ENCODE measurements around the gene FOXP1.
"Not testable (repeated sequence)": the region's sequence is repeated elsewhere in the genome, so short reads cannot be mapped to it uniquely, and the experiment has no call there.

The FOXP1 gene

DNA sequence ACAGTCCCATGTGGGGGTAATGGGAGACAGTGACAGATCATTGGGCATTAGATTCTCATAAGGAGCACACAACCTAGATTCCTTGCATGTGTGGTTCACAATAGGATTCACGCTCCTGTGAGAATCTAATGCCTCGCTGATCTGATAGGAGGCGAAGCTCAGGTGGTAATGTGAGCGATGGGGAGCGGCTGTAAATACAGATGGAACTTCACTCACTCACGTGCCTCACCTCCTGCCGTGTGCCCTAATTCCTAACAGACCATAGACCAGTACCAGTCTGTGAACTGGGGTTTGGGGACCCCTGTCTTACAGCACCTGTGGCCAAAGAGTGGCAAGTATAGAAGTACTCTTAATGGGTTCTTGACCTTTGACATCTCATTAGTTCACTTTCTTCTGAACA is 554.7 kb downstream of the FOXP1 start:
- no peak for ATAC-seq (replicated peaks; ENCODE audit: extremely low read depth, poor library complexity, severe bottlenecking)
- peaks cover 33% of the 10 kb centered on the region for H3K36me3 Mint-ChIP-seq (ENCODE audit: insufficient read depth)
- no peak overlapping the region for H3K27ac Mint-ChIP-seq (ENCODE audit: low read depth)
- H3K4me1 Mint-ChIP-seq = peaks cover 63% of the 10 kb centered on the region
- no peak overlapping the region for H3K4me3 Mint-ChIP-seq
- H3K27me3 Mint-ChIP-seq = no peaks in the 10 kb centered on the region
- no peaks in the 10 kb centered on the region for H3K9me3 Mint-ChIP-seq
- DNase-seq (ENCODE audit: low spot score in 2 of 2) = no peak

DNA sequence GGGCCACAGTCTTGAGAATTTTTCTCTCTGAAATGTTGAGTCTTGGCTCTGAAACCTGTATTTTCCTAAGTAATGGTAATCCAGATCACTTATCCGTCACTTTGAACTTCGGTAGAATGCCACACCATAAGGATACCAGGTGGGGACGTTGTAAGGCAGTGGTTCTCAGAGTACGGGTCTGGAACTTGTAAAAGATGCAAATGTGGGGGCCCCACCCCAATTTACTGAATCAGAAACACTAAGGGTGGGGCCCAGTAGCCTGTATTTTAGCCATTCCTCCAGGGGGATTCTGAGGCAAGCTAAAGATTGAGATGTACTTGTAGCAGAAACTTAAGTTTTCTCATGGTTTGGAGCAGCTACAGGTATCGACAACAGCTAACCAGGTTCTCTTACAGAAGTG is 555.3 kb downstream of the FOXP1 start:
- Mint-ChIP-seq H3K27ac (ENCODE audit: low read depth) (no peak overlapping the region), H3K27me3 (no peaks in the 10 kb centered on the region), H3K9me3 (no peaks in the 10 kb centered on the region), H3K4me3 (no peak overlapping the region), H3K4me1 (peaks cover 66% of the 10 kb centered on the region), H3K36me3 (ENCODE audit: insufficient read depth) (peaks cover 29% of the 10 kb centered on the region)
- no peak for DNase-seq (ENCODE audit: low spot score in 2 of 2)
- ATAC-seq (replicated peaks; ENCODE audit: extremely low read depth, poor library complexity, severe bottlenecking) = no peak

DNA sequence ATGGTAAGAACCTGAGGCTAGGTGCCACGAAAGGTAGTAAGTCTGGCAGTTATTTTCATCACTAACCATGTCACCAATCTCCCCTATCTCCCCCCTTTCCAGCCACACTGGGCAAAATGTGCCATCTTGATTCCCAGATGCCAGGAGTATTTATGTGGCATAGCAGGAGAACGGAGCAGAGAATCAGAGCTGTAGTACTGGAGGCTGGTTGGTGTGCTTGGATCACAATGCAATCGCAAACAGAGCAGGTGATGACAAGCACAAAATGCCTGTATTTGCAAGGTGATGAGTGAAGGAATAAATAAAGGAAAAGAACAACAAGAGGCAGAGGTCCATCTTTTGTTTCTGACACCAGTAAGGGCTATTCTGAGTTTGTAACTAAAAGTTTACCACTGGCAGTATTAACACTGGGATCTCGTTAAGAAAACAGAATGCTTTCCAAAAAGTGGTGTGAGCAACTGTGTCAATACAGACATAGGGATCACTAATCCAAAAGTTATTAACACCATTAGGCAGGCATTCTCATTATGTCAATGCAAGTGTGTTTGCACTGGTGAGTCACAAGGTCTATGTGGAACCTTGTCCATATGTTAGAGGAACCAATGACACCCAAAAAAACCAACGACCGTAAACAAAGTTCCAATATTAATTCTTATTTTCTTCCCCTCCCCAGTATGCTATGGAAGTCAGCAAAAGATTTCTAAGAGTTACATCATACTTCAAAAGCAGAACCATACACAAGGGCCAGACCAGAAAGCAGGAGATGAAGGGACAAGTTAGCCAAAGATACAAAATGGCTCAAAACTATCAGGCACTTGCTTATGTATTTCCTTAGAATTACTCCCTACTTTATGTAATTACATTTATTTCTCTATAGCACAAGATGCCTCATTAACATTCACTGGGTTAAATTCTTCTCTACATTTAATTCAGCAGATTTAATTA is 556.6 kb downstream of the FOXP1 start:
- ATAC-seq (replicated peaks; ENCODE audit: extremely low read depth, poor library complexity, severe bottlenecking) (no peak), DNase-seq (ENCODE audit: low spot score in 2 of 2) (no peak)
- Mint-ChIP-seq H3K27me3 (no peaks in the 10 kb centered on the region), H3K4me1 (peaks cover 63% of the 10 kb centered on the region), H3K27ac (ENCODE audit: low read depth) (no peak overlapping the region), H3K4me3 (no peak overlapping the region), H3K9me3 (no peaks in the 10 kb centered on the region), H3K36me3 (ENCODE audit: insufficient read depth) (peaks cover 27% of the 10 kb centered on the region)

GRCh38 chr3:71025516-71025915 is 558.0 kb downstream of the FOXP1 start:
- peaks cover 60% of the 10 kb centered on the region for H3K4me1 Mint-ChIP-seq
- H3K9me3 Mint-ChIP-seq = no peaks in the 10 kb centered on the region
- no peak overlapping the region for H3K4me3 Mint-ChIP-seq
- H3K36me3 Mint-ChIP-seq (ENCODE audit: insufficient read depth) = peaks cover 16% of the 10 kb centered on the region
- H3K27ac Mint-ChIP-seq (ENCODE audit: low read depth) = peak overlapping the region; percentile 33
- DNase-seq (ENCODE audit: low spot score in 2 of 2) = no peak
- no peak for ATAC-seq (replicated peaks; ENCODE audit: extremely low read depth, poor library complexity, severe bottlenecking)
- H3K27me3 Mint-ChIP-seq = no peaks in the 10 kb centered on the region

DNA sequence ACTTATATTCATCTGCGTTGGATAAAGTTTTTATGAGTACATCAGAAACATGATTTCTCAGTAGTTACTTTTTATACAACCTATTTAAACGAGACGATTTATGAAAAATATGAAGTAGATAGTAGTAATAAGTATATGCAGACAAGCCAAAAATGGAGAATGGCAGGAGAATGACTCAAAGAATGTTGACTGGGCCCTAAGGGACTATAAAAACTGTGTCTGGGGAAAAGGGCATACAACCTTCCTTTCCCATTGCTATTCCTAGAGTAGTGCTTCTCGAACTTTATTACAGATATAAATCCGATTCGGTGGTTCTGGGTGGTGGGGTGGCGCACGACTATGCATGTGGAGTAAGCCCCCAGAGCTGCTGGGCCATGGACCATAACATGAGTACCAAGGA is 558.5 kb downstream of the FOXP1 start:
- ATAC-seq (replicated peaks; ENCODE audit: extremely low read depth, poor library complexity, severe bottlenecking) (no peak), DNase-seq (ENCODE audit: low spot score in 2 of 2) (no peak)
- H3K36me3 Mint-ChIP-seq (ENCODE audit: insufficient read depth) = peaks cover 13% of the 10 kb centered on the region
- H3K4me3 Mint-ChIP-seq = no peak overlapping the region
- H3K27ac Mint-ChIP-seq (ENCODE audit: low read depth) = peak overlapping the region; percentile 33
- no peaks in the 10 kb centered on the region for H3K9me3 Mint-ChIP-seq
- H3K27me3 Mint-ChIP-seq = no peaks in the 10 kb centered on the region
- peaks cover 56% of the 10 kb centered on the region for H3K4me1 Mint-ChIP-seq

- Mint-ChIP-seq H3K4me3 (no peak overlapping the region), H3K27me3 (no peaks in the 10 kb centered on the region), H3K36me3 (ENCODE audit: insufficient read depth) (peaks cover 11% of the 10 kb centered on the region), H3K27ac (ENCODE audit: low read depth) (peak overlapping the region; percentile 9), H3K4me1 (peaks cover 57% of the 10 kb centered on the region), H3K9me3 (no peaks in the 10 kb centered on the region)
- DNase-seq (ENCODE audit: low spot score in 2 of 2) = no peak
- ATAC-seq (replicated peaks; ENCODE audit: extremely low read depth, poor library complexity, severe bottlenecking) = no peak
These were observed 560.8 kb downstream of the FOXP1 start for GRCh38 chr3:71022551-71023335.

DNA sequence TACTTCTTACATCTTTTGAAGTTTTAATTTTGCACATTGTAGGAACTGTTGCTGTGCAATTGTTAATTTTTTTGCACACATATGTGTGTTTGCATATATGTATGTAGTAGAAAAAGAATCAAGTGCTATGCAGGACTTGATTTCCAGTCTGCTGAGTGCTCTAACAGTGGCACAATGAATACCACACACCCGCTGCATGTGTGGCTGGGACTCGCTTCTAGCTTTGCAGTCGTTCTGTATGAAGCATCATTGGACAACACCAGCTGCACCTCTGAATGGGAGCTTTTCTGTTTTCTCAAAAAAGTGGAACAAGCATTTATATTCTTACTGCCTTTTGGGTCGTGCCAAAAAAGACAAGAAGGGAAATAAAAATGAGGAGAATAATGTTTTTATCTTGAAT is 564.7 kb downstream of the FOXP1 start:
- ATAC-seq (replicated peaks; ENCODE audit: extremely low read depth, poor library complexity, severe bottlenecking) (no peak), DNase-seq (ENCODE audit: low spot score in 2 of 2) (no peak)
- no peak overlapping the region for H3K4me3 Mint-ChIP-seq
- peaks cover 20% of the 10 kb centered on the region for H3K36me3 Mint-ChIP-seq (ENCODE audit: insufficient read depth)
- H3K4me1 Mint-ChIP-seq = peaks cover 38% of the 10 kb centered on the region
- H3K27me3 Mint-ChIP-seq = no peaks in the 10 kb centered on the region
- no peaks in the 10 kb centered on the region for H3K9me3 Mint-ChIP-seq
- peak overlapping the region; percentile 22 for H3K27ac Mint-ChIP-seq (ENCODE audit: low read depth)

DNA sequence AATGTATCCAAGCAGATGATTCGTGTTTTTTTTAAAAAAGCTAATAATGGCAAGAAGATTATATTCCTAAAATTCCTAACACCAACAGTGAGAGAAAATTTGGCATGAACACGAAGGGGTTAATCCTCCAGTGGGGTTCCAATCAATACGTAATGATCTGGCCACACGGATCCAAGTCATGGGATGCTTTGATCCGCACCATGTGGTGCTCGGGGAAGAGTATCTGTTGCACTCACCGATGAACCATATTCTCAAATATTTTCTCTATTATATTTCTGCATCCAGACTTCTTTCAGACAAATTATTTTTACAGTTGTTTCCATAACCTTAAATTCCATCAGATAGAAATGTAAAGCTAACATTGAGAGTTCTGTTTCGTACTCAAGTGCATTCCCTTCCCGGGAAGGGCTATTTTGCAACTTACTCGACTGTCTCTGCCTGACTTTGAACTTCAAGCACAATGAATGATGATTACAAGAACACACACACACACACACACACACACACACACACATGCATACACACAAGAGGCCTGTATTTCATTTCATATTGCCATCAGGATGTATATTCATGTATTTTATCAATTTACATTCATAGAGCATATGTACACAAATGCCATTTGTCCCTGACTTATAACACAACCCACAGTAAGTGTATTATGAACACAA is 567.2 kb downstream of the FOXP1 start:
- H3K27me3 Mint-ChIP-seq = no peaks in the 10 kb centered on the region
- H3K36me3 Mint-ChIP-seq (ENCODE audit: insufficient read depth) = peaks cover 17% of the 10 kb centered on the region
- ATAC-seq (replicated peaks; ENCODE audit: extremely low read depth, poor library complexity, severe bottlenecking) (no peak), DNase-seq (ENCODE audit: low spot score in 2 of 2) (no peak)
- H3K4me1 Mint-ChIP-seq = peaks cover 41% of the 10 kb centered on the region
- no peak overlapping the region for H3K4me3 Mint-ChIP-seq
- peak overlapping the region; percentile 70 for H3K27ac Mint-ChIP-seq (ENCODE audit: low read depth)
- no peaks in the 10 kb centered on the region for H3K9me3 Mint-ChIP-seq

DNA sequence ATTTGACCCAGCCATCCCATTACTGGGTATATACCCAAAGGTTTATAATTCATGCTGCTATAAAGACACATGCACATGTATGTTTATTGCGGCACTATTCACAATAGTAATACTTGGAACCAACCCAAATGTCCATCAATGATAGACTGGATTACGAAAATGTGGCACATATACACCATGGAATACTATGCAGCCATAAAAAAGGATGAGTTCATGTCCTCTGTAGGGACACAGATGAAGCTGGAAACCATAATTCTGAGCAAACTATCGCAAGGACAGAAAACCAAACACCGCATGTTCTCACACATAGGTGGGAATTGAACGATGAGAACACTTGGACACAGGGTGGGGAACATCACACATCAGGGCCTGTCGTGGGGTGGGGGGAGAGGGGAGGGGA is 568.9 kb downstream of the FOXP1 start:
- not testable (repeated sequence) for H3K27me3 Mint-ChIP-seq; DNase-seq (ENCODE audit: low spot score in 2 of 2); H3K4me3 Mint-ChIP-seq; H3K9me3 Mint-ChIP-seq; ATAC-seq (replicated peaks; ENCODE audit: extremely low read depth, poor library complexity, severe bottlenecking); H3K27ac Mint-ChIP-seq (ENCODE audit: low read depth)
- Mint-ChIP-seq H3K4me1 (peaks cover 46% of the 10 kb centered on the region), H3K36me3 (ENCODE audit: insufficient read depth) (peaks cover 20% of the 10 kb centered on the region)

DNA sequence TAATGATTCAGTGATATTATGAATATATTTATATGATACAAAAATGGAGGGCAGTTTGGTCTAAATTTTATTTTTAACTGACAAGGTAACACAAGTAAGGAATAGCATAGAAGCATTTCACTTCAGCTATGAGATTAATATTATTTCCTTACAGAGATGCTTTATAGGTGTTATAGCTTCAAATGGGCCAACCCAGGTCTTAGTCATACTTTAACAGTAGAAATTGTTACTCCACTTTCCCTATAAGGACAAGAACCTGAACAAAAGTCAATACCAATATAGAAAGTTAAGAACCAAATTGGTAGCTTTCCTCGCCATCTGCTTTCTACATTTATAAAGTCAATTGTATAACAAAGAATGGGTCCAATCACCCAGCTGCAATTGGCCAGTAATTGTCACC is 570.6 kb downstream of the FOXP1 start:
- Mint-ChIP-seq H3K9me3 (no peaks in the 10 kb centered on the region), H3K4me3 (no peak overlapping the region), H3K4me1 (peaks cover 49% of the 10 kb centered on the region), H3K36me3 (ENCODE audit: insufficient read depth) (peaks cover 20% of the 10 kb centered on the region), H3K27me3 (no peaks in the 10 kb centered on the region), H3K27ac (ENCODE audit: low read depth) (peak overlapping the region; percentile 64)
- no peak for DNase-seq (ENCODE audit: low spot score in 2 of 2)
- no peak for ATAC-seq (replicated peaks; ENCODE audit: extremely low read depth, poor library complexity, severe bottlenecking)

DNA sequence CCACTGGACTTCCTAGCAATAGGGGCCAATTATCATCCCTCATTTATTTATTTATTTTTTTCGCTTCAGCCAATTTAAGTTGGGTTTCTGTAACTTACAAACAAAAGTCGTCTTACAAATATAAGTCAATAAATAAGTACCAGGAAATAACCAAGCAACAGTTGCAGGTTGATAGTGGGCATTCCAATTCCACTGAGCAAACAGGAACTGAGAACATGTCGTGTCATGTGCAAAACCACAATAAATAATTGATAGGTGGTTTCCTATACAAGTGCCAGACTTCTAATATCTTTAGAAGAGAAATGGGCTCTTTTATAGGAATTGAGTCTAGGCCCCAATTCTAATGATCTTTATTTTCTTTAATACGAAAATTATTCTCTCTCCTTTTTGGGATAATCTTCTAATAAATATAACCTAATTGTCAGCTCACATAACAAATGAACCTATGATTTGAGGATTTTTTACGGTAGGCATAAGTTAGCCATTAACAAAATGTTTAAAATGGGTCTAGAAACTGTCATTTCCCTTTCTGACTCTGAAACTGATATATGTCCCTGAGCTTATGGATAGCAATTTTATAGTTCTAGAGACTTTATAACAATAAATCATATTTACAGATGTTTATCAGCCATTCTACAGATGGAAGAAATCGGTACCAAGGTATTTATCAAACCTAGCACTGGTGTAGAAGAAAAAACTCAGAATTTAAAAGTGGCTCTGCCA is 571.8 kb downstream of the FOXP1 start:
- Mint-ChIP-seq H3K4me3 (no peak overlapping the region), H3K27me3 (no peaks in the 10 kb centered on the region), H3K4me1 (peaks cover 54% of the 10 kb centered on the region), H3K27ac (ENCODE audit: low read depth) (peak overlapping the region; percentile 89), H3K9me3 (no peaks in the 10 kb centered on the region), H3K36me3 (ENCODE audit: insufficient read depth) (peaks cover 20% of the 10 kb centered on the region)
- ATAC-seq (replicated peaks; ENCODE audit: extremely low read depth, poor library complexity, severe bottlenecking) = no peak
- no peak for DNase-seq (ENCODE audit: low spot score in 2 of 2)

Data from central memory CD8-positive, alpha-beta T cell (primary cell).